ENCODE data around the gene NHS. TPM values are rescaled to one million over a fixed set of nuclear protein-coding genes. Genes with fewer than 3 reads are reported as not detected.

Gene NHS
- total RNA-seq, 1 donor from 2014 or later = 0.13 TPM

DNA sequence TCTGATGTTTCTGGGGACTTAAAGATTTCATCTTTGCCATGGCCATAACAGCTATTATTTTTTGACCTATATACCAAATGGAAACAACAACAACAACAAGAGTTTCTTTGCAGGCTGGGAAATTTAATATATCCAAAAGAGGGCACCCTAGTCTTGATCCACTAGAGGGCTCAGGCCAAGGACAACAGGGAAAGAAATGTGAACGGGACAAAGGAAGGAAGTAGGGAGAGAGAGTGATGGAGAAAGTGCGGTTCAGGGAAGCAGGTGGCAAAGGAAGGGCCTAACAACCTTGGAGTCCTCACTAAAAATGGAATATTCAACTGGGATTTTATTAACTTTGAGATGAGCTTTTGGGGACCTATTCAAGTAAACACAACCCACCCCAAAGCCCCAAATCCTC, 294.5 kb downstream of the NHS start:
- DNase-seq (ENCODE audit: low read depth in 2 of 2) = no peak

DNA sequence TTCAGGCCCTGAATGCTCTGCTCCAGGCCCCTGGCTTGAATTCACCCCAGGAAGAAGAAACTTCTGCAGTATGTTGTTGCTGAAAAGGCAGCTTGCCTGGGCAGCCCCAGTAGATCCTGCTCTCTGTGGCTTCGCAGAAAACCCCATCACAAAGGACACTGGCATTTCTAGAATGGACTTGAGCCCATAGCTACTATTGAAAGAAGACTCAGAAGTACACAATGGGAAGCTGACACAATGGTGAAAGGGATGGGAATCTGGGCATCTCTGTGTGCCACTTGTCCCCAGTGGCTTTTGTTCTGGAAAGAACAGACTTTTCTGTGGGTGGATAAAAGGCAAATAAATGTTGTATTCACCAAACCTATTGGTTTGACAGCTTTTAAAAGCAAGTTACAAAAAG, 294.9 kb downstream of the NHS start:
- no peak for DNase-seq (ENCODE audit: low read depth in 2 of 2)

DNA sequence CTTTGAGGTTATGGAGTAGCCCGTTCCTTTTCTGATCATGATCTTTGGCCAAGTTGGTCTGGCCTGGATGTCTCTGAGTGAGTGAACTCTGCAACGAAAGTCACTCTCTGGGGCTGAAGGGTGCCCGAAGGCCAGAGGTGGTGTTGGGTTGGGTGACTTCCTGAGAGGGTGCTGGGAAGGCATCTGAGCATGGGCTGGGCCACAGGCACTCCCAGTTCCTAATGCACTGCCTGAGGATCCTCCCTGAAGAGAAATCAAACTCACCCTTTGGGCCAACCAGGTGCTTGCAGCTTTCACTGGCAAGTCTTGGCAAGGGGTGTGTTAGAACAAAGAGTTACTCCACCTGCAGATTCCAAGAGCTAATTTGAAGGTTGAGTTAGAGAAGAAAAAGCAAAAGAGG, 295.9 kb downstream of the NHS start:
- no peak for DNase-seq (ENCODE audit: low read depth in 2 of 2)

DNA sequence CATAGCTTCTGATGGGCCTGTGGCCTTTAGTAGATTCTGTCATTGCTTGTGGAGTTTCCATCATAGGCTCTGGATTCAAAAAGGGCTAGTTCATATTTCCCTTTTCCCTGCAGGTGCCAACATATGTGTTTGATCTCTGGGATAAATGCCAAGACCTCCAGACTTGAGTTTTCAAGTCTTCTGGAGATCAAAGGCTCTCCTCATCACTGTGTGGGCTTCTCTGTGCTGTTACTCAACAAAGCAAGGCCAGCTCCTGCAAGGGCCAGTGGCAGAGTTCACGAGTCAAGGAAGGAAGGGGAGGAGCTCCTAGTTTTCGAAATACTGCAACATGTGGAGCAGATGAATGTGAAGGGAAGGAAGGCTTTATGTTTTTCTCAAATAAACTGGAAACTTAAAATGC, 299.6 kb downstream of the NHS start:
- peak in 1 of 2 donors; percentile 9 for DNase-seq (ENCODE audit: low read depth in 2 of 2)

DNA sequence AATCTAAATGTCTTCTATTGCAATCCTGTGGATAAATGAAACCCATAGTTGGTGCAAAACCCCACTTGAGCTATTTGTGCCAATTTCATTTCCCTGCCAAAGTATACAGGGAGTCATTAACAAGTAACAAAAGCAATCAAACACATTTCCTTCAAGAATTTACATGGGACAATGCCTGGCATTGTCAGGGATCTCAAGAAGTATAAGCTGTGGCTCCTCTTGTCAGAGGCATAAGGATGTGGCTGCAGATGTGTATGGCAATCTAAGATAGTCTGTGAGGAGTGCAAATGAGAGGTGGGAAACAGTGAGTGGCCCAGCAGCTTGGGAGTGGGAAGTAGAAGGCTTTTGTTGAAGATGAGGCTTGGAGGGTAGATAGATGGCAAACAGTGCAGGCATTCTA, 304.3 kb downstream of the NHS start:
- no peak for DNase-seq (ENCODE audit: low read depth in 2 of 2)

DNA sequence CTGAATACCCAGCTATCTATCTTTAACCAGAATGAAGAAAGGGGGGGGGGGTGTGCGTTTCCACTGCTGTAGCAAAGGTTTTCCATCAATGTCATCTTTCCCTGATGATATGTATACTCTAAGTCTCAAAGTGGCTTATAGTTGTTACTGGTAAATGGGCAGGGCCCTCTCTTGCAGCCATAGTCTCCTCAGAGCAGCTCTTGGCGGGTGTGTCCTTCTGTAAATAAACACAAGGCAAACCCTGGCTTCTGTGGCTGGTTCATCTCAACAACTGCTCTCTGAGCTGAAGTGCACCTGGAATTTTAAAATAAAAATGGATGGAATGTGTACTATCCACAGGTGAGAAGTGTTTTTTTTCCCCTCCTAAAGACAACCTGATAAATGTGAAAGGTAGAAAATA, 304.8 kb downstream of the NHS start:
- no peak for DNase-seq (ENCODE audit: low read depth in 2 of 2)

DNA sequence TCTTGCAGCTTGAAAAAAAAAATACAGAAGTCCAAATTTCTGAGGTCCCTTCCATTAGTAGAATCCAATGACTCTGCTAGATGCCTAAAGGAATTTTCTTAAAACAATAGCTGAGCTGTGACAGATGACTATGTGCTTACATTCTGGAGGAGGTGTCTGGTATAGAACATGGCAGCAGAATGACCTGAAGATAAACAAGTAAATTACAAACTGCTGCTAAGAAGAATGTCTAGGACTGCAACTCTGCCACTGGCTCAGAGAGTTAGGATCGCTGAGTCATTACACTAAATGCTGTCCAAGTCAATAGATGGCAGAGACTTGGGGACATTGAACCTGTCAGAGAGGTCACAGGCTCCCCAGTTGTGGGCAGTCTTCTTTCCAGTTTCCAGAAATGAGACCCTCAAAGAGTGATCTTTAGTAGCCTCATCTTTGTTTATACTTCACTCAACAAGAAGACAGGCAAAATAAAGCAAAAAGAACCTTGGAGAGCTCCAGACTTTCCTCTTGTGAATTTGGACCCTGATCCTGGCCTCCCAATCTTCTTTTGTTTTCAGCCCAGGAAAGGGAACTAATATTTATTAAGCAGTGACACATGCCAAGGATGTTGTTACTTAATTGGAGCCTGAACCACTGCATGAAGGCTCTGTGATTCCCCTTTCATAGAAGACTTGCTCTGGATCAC, 305.9 kb downstream of the NHS start:
- no peak for DNase-seq (ENCODE audit: low read depth in 2 of 2)

DNA sequence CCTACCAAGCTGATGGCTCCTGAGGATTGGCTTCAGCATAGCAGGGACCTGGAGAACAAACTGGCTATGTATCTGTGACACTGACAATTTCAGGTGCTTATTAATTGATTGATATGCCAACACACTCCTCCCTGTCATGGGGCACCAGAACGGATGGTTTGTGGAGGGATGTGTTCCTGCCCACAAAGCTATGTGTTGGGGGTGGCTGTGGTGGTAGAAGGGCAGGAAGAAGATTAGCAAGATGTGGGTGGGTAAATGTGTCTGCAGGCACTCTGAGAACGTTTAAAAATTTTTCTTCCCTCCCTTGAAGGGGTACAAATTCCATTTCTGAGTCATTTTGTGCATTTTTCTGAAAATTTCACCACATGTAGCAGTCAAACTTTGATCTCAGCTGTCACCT, 307.3 kb downstream of the NHS start:
- DNase-seq (ENCODE audit: low read depth in 2 of 2) = no peak

DNA sequence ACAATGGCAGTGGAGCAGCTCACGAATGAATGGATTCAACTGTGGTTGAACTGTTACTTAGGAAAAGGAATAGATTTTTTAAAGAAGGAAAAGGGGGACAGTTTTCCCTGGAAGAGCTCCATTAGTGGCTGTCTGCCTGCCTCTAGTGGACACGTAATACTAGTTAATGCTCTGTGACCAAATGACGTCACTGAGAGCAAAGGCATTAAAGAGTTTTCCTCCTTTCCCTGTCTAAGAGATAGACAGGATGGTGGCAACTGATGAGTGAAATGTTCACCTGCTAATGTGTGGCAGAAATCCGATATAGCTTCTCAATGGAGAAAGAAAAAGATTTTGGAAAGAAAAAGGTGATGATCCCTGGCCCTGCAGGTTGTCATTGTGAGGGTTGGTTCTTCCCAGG, 310.0 kb downstream of the NHS start:
- no peak for DNase-seq (ENCODE audit: low read depth in 2 of 2)

DNA sequence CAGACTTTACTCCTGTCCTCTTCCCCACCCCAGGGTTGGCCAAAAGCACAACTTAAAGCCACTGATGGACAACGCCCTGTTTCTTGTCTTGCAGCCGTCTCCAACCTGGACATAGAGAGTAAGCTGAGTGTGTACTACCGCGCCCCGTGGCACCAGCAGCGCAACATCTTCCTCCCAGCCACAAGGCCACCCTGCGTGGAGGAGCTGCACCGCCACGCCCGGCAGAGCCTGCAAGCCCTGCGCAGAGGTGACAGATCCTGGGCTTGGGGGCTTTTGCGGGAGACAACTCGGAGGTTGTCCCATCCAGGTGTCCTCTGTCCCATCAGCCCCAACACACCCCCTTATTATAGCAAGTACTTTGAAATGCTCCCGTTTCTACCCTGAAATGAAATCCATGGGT, 312.6 kb downstream of the NHS start:
- no peak for DNase-seq (ENCODE audit: low read depth in 2 of 2)

DNA sequence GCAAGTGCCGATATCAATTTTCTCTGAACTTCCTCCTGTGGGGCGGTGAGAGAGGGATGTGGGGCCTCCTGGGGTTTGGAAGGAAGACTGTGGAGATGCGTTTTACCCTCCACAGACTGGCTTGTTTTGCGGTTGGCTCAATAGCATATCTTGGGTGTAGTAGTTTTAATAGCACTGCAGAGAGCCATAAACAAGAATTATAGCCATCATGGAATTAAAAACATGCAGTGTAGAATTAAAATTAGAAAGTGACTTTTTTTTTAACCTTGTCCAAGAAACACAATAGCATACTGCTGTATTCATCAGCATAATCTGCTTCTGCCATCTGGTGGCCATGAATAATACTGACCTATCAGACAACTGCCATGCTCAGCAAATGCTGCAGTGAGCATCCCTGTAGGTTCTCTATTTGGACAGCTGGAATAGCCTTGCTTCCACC, 315.0 kb downstream of the NHS start:
- peak; percentile 54 to 66 for DNase-seq (ENCODE audit: low read depth in 2 of 2)

DNA sequence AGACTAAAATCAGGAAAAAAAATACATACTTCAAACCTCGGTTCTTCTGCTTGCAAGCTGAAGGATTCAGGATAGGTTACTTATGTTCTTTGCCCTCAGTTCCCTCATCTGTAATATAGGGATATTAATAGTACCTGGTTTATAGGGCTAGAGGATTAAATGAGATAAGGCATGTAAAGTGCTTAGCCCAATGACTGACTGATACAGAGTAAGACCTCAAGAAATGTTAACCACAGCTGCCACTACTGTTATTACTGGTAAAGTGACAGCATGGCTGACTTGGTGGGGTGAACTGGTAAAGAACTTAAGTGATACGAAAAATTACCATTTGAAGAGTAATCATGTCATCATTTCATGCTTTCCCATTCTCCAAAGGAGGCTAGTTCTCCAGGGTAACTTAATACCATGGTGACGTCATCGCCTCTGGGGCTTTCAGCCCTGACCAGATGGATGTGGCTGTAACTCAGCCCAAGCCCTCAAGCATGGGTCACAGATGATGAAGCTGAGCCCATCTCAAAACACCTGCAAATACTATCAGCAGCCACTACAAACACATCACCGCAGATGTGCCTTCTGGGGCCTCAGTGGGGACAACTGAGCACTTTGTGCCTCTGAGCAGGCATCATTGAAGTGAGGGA, 317.8 kb downstream of the NHS start:
- DNase-seq (ENCODE audit: low read depth in 2 of 2) = no peak

DNA sequence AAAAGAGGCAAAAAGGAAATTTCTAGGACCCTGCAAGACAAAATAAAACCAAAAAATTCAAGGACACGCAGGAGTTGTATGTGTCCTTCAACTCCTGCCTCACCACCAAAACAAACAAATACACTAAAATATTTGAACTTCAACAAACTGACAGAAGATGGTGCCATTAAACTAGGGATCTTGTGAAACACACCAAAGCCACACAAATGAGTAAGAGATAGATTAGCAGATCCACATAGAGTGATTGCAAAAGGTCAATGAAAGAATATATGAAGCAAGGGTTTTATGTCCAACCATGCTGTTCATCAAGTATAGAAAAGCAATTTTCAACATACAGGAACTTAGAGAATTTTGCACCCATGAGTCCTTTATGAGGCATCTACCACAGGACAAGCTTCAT, 322.2 kb downstream of the NHS start:
- peak; percentile 16 to 31 for DNase-seq (ENCODE audit: low read depth in 2 of 2)

DNA sequence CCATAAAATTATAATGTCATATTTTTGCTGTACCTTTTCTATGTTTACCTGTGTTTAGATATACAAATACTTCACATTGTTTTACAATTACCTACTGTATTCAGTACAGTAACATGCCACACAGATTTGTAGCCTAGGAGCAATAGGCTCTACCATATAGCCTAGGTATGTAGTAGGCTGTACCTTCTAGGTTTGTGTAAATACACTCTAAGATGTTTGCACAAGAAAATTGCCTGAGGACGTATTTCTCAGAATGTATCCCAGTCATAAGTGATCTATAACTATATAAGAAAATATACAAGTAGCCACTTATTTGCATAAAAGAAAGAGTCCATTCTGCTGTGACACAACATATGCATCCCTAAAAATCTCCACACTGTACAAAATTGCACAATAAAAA, 326.0 kb downstream of the NHS start:
- DNase-seq (ENCODE audit: low read depth in 2 of 2) = no peak

DNA sequence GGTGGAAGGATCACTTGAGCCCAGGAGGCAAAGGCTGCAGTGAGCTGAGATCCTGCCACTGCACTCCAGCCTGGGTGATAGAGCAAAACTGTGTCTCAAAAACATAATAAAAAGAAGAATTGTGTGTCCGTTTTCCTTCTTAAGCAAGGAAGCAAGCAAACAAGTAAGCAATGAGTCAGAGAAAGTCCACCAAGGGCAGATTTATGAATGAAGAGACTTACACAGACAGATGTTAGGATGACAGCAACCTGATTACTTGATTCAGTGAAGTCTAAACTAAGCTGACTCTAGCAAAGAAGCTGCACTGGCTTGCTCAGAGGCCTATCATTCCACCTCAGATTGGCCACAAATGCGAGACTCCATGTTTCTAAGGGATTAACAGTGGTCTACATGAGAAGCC, 328.2 kb downstream of the NHS start:
- no peak for DNase-seq (ENCODE audit: low read depth in 2 of 2)

DNA sequence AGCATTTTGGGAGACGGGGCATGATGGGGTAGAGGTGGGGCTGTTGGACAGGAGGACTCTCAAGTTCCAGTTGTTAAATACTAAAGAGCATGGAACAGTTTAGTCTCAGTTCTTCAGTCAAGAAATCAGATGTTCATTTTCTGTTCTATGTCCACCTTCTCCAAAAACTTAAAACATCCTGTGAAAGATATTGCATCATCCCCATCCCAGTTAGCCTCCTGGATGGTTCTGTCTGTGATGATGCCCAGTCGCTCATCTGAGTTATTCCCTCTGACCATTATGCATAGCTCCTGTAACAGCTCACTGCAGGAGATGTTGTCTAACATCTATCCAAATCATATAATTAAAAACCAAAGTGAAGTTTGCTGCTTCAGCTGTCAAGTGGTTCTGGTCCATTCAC, 330.2 kb downstream of the NHS start:
- no peak for DNase-seq (ENCODE audit: low read depth in 2 of 2)

DNA sequence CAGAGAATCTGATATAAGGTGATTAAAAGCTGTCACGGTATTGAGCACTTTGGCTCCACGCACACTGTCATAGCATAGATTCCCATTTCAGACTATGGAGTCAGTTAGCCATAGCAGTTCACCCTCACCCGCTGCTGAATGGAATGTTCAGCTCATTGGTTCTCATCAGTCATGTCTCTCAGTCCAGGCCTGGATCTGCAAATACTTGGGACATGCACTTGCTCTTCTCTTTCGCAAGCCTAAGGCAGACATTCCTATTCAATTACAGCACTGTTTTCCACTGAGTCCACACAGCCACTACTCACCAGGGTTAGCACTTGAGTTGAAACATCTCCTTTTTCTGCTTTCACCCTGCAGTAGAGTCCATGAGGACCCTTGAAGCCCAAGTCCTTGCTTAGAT, 331.7 kb downstream of the NHS start:
- DNase-seq (ENCODE audit: low read depth in 2 of 2) = no peak

DNA sequence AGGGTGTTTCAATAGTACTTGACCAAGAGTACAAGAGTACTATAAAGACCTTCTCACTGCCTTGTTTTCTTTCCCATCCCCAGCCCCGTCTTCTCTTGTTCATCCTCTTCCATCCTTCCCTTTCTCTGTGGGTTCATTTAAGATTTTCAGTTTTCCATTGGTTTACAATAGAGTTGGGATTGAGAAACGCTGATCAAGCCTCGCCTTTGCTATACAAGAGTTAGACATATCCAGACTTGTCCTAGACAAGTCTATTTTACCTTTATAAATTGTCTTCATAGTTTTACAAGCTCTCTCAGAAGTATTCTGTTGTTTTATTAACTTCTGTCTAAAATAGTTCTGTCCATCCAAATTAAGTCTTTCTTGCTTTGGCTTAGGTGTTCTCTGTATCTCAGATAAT, 332.7 kb downstream of the NHS start:
- DNase-seq (ENCODE audit: low read depth in 2 of 2) = no peak

DNA sequence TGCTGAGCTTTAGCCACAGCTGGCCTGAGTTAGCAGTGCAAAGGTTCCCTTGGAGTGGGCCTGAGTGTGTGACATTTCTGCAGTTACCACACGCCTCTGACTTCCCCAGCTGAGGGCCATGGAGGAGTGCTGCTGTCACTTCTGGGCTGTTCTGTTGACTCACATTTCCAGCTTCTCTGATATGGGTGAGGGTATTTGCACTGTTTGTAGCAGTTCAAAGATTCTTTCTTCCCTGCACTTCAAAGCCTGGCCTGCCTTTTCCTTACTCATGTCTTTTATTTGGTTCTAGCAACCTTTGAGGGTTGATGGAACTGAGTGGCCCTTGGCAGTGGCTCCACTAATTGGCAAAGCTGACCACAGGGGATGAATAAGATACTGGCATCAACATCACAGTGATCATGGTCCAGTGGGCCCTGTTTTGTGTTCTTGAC, 335.9 kb downstream of the NHS start:
- DNase-seq (ENCODE audit: low read depth in 2 of 2) = no peak

DNA sequence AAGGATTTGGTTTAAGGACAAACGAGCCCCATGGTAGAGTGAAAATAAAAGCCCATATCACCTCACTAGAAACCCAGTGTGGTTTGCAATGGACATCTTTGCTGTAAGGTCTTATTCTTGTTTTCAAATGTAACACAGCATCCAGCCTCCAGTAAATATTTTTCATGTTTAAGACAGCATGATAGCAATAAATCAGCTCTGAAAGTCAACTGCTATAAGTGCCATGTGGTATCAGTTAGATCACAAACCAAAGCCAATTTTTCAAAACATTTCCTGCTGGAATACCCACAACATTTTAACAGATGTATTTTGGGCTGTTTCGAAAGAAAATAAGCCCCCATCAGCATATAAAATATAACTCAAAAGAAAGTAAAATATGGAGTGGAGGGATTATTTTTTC, 338.3 kb downstream of the NHS start:
- DNase-seq (ENCODE audit: low read depth in 2 of 2) = no peak

DNA sequence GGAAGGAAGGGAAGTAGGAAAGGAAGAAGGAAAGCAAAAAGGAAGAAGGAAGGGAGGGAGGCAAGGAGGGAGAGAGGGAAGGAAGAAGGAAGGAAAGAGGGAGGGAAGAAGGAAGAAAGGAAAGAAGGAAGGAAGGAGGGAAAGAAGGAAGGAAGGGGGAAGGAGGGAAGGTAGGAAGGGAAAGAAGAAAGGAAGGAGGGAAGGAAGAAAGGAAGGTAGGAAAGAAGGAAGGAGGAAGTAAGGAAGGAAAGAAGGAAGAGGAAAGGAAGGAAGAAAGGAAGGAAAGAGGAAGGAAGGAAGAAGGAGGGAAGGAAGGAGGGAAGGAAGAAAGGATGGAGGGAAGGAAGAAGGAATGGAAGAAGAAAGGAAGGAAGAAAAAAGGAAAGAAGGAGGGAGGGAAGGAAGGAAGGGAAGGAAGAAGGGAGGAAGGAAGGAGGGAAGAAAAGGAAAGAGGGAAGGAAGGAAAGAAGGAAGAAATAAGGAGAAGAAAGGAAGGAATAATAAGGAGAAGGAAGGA, 343.7 kb downstream of the NHS start:
- DNase-seq (ENCODE audit: low read depth in 2 of 2) = no peak

DNA sequence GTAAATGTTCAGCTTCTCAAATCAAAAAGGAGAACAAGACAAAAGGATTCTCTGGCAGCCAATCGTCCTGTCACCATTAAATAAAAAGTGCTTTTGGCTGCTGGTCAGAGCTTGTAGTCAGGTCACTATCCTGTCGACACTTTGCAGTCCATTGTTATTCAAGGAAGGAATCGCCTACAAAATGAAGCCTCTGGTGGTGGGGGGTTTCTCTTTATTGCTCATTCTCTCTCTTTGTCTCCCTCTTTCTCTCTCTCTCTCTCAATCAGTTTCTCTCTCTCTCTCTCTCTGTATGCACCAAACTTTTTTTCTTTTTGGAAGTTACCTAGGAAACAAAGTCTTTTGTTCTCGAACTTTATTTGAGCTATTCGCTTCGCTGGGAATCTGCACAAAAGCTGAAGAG, 344.7 kb downstream of the NHS start:
- peak in 1 of 2 donors; percentile 26 for DNase-seq (ENCODE audit: low read depth in 2 of 2)

DNA sequence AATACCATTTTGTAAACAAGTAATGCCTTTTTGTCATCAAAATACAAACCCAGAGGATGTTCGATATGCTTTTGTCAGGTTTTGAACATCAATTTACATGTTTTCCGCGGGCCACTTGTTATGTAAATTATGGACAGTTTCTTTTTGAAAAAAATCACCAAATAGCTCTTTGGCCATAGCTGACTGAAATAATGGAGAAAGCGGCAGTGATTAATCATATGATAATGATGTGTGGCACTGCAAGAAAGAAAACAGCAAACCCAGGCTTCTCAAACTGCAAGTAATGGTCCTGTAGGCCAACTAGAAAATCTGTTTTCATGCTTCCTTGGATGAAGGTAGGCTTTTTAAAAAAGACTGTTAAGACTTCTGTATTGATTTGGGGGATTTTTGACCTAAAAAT, 346.7 kb downstream of the NHS start:
- no peak for DNase-seq (ENCODE audit: low read depth in 2 of 2)
